ENCODE measurements around the gene MOB3B.

GRCh38 chr9:27414220-27414761 is 115.3 kb downstream of the MOB3B start:
- TF ChIP-seq CTCF (IDR thresholded peaks at IDR 0.05) (no peak), POLR2A (IDR thresholded peaks at IDR 0.05) (no peak)
